DMS114 treated with DMSO at 0.1 percent for 48 hours (cell line): ENCODE measurements around the gene MRPS22.

Experiments
- DNase-seq: peaks from one replicate; lab custom pipeline; 2025; ENCODE audit not compliant: unreplicated experiment; lab: John Stamatoyannopoulos, UW

Gene MRPS22

DNA sequence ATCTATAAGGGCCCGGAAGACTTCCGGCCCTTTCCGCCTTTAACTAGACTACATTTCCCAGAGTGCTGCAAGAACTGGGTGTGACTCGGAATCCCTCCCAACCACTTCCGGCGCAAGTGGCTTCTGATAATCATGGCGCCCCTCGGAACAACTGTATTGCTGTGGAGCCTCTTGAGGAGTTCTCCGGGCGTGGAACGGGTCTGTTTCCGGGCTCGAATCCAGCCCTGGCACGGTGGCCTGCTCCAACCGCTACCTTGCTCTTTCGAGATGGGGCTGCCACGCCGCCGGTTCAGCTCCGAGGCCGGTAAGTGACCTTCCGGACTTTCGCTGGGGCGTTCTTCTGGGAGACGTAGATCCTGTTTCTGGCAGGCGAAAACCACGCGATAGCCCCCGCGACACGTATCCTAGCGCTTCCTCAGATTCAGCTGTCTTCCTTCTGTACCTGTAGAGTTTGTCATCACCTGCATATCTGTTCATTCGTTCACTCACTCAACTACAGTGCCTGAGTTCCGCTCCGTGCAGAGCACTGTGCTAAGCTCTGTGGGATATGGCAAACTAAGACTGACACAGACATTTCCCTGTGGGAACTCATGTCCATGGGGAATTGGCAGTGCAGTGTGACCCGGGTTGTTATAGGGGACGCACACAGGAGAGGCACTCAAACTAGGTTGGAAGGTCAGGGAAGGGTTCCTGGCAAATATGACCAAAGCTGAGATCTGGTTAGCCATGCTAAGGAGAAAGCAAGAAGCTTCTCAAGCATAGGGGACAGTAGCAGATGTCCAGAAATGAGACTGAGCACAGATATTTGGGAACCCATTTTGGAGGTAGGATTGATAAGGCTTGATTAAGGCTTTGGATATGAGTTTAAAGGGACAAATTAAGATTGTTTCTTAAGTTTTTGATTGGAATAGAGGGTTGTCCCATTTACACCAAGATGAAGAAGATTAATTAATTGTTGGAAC, at the start of gene MRPS22:
MRPS22 (plus strand) TSS at position 126 of the 962 bp plus-strand sequence; CDS start at position 133, 7 bp downstream.
- peak; percentile 85 for DNase-seq

DNA sequence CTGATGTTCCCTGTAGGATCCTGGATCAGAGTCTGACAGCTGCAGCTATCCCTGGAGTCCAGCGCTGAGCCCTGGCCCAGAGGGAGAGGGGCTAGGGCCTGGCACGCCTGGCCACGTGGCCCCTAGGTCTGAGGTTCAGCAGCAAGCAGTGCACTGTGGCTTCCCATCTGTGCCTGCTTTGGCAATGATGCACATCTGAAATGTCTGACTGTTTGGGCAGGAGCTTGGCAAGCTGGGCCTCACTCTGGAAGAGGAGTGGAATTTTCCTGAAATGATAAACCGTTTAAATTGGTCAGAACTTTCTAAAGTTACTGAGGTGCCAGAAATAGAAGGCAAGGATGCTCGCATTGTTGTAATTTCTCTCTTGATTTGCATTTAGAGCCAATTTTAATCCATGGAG, 48.8 kb upstream of the MRPS22 start:
- DNase-seq: no peak

DNA sequence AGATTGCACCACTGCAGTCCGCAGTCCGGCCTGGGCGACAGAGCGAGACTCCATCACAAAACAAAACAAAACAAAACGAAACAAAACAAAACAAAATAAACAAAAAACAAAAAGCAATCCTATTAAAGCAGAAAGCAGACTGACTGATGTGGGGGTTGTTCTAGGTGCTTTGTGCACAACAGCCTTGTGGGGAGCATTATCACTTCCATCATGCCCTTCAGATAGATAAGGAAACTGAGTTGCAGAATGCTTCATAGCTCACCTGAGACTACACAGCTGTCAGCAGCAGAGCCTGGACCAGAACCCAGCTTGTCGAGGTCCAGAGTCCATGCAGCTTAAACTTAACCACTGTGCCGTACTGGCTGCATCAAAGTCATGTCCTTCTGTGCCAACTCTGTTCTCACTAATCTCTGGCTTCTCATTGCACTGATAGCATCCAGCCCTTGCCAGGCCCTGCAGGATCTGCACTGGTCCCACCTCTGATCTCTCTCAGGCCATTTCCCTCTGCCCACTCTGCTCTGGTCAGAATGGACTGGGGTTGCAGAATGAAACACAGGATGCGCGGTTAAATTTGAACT, 47.6 kb upstream of the MRPS22 start:
- DNase-seq: no peak

DNA sequence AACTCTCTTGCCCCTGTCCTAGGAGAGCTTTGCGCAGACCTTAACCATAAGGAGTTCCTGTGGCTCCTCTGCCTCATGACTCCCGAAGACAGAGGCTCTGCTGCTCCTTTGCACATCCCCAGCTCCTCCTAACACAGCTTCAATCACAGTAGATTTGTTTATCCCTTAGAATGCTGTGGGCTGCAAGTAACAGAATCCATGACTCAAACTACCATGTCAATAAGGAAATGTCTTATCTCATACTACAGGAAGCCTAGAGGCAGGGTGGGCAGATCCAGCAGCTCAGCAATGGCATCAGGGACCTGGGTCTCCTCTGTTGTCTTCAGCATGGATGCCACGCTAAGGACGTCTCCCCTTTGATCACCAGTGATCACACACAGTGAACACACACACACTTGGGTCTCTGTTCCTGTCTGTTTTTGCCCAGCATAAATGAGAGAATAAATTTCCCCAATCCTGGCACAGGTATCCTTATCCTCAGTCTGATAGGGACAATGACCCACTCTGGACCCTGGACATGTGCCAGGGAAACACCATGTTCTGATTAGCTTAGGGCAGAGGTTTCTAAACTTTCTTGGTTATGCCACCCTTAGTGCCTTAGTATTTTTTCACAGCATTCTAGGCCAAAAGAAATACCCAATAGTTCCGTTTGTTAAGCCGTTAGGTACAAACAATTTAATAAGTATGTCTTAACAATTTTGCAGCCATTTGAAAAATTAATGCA, 46.1 kb upstream of the MRPS22 start:
- no peak for DNase-seq

DNA sequence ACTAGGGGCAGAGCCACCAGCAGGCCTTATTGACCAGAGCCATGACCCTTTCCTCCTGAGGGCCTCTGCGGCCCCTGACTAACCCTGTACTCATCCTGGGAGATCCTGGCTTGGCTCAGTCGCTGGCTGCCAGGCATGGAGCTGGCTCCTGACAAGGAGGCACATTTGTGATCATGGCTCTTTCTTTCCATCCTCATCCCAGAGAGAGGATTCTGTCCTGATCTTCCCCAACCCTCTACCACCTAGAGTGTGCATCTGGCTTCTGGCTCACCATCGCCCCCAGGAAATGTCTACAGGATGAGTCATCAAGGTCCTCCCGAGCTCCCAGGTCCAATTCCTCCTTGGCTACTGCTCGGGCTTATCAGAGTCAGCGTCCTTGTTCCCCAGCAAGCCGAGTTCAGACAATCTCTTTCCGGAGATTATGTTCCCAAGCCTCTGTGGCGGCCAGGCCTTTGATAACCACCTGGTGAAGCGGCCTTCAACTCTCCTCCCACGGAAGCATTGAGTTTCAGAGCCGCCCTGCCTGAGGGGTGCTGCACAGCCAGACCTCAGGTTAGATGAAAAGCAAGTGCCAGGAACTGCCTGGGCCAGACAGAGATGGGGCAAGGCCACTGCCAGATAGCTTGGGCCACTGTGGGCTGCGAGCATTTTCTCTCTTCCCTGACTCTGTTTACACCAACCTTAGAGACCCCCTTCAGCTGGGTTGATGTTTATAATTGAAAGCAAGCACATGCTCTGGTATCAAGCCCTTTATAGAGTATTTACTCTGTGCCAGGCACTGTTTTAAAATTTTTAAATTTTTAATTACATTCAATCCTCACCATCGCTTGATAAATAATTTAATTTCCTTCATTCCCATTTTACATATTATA, 44.3 kb upstream of the MRPS22 start:
- no peak for DNase-seq

DNA sequence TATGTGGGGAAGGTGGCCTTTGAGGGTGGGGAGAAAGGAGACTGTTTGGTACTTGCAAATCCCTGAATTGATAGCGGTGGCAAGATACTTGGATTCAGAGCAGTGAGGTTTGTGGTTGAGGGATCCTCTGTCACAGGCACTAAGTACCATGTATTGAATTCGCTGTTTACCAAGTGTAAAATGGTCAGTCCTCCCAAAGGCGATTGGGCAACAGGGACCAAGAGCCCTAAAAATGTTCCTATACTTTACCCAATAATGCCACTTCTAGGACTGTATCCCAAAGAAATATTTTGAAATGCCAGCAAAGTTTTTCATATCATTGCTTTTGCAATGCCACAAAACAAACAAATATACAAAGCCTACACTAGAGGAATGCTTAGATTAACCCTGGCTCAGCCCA, 43.4 kb upstream of the MRPS22 start:
- DNase-seq: no peak

DNA sequence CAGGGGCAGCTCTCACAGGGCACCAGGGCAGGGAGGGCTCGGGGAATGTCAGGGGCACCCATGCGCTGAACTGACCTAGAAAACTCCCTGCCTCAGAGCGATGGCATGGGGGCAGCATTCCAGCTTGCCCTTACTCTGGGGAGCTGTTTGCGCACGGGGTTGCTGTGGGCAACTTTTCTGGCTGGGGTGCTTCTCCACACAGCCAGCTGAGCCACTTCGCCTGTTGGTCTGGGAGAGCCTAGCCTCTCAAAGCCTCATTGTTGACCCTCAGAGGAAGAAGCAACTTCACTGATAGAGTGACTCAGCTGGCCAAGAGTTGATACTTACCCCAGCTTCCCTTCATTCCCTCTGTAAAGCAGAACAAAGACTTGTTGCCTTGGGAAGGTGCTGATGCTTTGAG, 42.6 kb upstream of the MRPS22 start:
- no peak for DNase-seq

DNA sequence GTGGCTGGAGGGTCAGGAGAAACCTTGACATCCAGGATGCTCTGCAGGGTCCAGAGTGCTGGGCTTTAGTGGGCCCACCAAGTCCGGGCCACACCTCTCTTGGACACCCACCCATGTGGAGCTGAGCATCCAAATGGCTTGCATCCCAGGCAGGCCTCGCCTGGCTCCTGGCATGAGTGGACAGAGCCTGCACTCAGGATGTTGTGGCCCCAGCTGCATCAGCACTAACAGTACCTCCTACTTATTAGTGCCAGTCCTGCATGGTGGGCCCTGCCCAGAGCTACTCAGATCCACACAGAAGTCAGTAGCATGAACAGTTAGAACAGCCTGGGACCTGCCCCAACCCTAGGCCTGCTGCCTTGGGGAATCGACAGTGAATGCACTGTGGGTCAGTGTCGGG, 42.2 kb upstream of the MRPS22 start:
- no peak for DNase-seq

DNA sequence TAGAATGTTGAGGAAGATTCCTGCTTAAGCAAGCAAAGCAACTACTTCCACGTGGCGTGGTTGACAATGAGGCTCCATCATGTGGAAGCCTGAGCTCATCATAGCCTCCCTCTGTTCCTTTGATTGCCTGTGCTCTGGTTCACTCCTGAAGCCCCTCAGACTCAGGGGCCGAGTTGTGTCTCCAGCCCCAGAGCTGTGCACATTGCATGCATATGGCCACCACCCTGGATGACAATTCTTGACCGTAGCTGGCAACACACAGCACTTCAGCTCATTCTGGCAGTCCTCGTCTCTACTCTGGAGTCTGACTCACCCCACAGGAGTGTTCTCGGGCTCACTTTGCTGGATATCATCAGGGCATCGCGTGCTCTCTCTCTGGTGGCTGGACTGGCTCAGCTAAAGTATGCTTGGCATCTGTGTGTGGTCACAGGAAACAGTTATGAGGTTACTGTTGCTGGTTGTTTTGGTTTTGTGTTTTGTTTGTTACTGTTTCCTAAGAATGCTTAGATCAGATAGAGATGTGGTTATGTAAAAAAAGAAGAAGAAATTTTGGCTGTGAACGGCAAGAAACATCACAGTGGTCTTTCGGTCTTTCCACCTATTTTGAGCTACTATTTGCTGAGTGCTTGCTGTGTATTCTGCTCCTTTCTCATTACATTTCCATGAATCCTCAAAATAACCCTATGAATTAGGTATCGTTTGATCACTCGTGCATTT, 41.6 kb upstream of the MRPS22 start:
- DNase-seq: no peak

DNA sequence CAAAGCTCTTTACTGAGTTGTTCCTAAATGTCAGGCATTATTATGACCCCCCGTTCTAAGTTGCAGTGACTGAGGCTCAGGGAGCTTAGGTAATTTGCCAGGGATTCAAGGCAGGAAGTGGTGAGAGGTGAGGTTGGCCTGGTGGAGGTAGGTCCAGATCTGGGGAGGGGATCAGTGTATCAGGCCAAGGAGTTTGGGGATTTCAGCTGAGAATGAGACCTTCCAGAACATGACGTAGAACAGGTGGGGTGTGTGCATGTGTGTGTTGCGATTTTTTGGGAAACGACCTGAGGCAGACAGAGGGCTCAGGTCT, 41.1 kb upstream of the MRPS22 start:
- no peak for DNase-seq

DNA sequence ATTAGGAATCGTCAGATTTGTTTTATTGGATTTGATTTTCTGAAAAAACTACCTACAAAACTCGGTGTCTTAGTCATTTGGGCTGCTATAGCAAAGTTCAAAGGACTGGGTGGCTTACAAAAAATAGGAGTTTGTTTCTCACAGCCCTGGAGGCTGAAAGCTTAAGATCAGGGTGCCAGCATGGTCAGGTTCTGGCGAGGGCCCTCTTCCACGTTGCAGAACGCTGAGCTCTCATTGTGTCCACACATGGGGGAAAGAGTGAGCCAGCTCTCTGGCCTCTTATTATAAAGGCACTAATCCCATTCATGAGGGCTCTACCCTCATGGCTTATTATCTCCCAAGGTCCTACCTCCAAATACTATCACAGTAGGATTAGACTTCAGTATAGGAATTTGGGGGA, 40.6 kb upstream of the MRPS22 start:
- no peak for DNase-seq

DNA sequence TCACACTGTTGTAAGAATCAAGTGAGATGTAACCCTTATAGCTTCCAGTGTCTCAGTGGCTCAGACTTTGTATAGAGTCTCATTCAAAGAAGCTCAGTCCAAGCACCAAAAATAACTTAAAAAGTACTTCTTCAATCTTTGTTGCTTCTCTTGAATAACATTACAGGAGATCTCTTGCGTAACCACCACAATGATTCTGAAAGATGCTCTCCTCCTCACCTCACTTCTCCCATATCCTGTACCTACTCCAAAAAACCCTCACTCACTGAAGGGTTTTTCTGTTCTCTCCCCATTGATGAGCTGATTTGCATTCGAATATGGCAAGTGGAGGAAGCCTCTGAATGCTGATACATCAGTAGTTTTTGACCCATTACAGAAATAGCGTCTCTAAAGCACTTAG, 39.4 kb upstream of the MRPS22 start:
- no peak for DNase-seq

DNA sequence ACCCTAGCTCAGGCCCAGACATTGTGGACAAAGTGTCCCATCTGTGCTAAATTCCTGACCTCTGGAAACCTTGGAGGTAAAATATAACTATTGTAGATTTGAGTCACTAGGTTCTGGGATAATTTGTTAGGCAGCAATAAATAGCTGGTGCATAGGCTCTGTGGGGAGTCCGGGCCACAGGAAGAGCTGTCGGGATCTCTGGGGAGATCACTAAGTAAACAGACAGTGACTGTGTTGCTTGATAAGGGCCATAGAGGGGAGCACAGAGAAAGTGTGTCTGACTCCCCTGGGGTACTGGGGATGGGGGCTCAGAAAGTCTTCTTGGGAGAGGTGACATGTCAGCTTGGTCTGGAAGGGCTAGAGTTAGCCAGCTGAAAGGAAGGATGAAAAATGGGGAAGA, 37.7 kb upstream of the MRPS22 start:
- DNase-seq: no peak

DNA sequence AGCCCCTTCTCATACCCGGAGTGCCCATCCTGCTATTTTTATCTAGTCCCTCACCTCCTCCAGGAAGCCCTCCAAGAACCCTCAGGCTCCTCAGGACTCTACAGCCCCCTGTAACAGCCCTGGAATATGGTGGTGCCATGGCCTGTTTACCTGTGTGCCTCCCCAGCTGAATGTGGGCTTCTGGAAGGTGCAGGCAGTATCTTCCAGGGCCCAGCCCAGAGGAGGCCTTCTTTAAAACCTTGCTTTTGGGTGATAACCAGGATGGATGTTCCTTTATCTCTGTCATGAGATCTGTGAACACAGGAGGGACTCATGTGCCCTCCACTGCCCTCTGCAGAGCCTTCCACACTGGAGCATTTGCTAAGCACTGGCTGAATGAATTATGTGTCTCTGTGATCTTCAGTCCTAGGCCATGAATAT, 36.7 kb upstream of the MRPS22 start:
- DNase-seq: no peak

DNA sequence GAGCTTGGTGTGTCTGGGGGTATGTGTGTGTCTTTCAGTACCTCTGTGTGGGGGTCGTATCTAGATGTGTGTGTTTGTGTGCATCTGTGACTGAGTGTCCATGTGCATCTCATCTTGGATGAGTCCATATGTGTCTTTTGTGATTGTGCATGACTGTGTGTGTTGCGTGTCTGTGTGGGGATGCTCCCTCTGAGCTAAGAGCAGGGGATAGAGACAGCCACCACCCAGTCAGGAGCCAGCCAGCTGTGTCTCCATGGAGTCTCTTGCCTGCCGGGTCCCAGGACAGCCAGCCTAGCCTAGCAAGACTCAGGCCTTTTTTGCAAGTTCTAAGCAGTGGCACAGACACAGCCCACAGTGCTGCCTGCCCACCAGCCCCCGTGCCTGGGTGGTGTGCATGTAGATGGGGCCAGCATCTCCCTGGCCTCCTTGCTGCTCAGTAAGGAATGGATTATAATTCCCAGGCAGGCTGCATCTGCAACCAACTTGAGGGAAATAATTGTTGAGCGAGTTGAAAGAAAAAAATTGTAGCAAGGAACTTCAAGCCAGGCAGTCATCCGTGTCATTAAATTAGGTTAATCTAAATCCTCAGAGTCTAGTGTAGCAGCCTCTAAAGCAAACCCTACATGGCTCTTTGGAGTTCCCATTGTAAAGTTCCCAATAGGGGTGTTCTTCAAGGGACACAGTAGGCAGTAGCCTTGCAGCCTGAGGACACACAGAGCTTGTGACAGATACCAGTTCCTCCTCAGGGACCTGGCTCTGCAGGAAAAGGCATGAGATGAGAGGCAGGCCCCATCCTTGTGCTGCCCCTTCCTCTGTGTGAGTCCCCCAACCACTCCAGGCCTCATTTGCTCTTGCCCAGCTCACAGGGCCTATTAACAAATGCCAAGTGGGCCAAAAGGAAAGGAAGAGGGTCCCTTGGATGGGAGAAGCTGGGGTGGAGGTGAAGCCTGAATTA, 35.9 kb upstream of the MRPS22 start:
- DNase-seq: no peak

DNA sequence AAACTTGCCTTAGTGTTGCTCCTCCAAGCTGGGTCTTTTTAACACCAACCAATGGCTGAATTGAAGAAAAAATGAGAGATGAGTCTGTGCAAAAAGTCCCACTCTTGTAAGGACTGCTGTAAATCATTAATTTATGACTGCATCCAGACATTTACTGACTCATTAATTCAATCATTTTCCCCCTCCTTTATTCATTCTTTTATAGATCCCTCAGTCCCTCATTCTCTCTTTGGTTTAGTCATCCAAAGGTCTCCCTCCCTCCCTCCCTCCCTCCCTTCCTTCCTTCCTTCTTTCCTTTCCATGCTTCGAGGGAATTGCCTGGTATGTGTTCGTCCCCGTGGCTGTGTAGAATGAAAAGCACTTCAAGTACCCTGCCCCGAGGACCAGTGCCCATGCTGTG, 35.3 kb upstream of the MRPS22 start:
- no peak for DNase-seq

DNA sequence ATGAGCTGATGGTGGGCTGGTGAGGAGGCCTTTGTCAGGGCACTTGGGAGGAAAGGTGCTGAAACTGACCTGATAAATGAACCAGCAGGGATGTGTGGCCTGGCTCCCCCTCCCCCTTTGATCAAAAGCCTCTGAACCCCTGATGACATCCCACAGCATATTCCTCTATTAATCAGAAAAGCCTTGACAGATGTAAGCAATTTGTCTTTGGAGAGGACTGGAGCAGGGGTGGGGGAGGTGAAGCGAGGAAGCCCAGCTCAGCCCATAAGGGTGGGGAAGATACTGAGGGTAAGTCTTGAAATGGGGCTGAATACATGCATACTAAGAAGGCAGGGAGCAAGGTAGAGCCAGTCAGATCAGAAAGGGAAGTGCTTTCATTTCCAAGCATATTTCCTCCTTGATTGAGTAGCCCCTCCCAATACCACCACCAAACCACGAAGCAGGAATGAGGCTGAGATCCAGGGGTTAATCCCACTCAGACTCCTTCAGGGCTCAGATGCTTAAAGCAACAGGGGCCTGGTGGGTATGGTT, 34.7 kb upstream of the MRPS22 start:
- DNase-seq: no peak

DNA sequence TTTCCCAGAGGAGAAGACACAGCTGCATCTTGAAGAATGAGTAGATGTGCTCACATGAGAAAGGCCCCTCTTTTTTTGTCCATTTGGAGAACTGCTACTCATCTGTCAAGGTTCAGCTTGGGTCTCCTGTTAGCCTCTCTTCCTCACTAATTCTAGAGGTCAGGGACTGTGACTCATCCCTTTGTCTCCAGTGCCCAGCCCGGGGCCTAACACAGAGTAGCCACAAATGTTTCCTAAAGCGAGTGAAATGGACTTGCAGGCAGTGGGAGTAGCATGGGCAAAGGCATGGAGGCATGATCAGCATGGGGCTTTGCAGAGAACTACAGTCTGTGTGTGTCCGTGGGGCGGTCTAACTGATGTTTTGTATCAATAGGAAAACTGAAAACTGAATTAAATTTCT, 33.9 kb upstream of the MRPS22 start:
- DNase-seq: no peak

DNA sequence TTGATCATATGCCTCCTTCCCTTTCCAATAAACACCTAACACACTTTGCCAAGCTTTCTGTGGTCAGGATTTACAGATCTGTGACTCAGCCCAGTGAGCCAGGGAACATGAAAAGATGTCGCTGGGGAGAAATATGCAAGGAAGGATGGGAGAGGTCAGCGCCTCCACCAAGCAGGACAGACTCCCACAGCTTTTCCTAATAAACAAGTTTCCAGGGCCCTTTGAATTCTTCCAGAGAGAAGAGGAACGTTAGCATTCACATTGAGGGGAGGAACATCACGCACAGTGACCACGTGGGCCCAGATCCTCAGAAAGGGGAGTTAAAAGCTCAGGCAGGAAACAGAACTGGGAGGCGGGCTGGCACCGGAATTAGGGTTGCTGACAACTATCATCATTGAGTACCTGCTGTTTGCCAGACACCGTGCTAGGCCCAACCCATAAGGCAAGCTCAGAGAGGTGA, 33.3 kb upstream of the MRPS22 start:
- DNase-seq: no peak
